Measurements from ENCODE around the gene RASSF10. TPM values are rescaled to one million over a fixed set of nuclear protein-coding genes. Genes with fewer than 3 reads are reported as not detected.

RASSF10 gene
- total and polyA plus RNA-seq, 2 donors (not counting 1 experiment from before 2014, with no cell fraction given) = not detected

- no peak overlapping the region for H3K4me3 ChIP-seq (ENCODE audit: control extremely low read depth in 1 of 5, extremely low read depth in 1 of 5, insufficient read depth in 1 of 5, low read depth in 2 of 5, low read length in 4 of 5)
- POLR2A ChIA-PET = no interaction called here
- WGBS (ENCODE audit: insufficient coverage) = no CpG with 5 or more reads among the region's 4 CpGs
- no peaks in the 10 kb centered on the region for H3K36me3 ChIP-seq (replicated peaks in 1 of 2; ENCODE audit: control extremely low read depth in 1 of 2, control insufficient read depth in 1 of 2, extremely low read depth in 1 of 2, insufficient read depth in 2 of 2, low read length in 1 of 2)
- TF ChIP-seq CTCF (IDR thresholded peaks at IDR 0.05) = no peak
- TF ChIP-seq EZH2 (IDR thresholded peaks at IDR 0.05; ENCODE audit: borderline replicate concordance, insufficient read depth, low read depth, low read length, poor library complexity, severe bottlenecking) = no peak
- no peaks in the 10 kb centered on the region for H3K4me1 ChIP-seq (ENCODE audit: control insufficient read depth in 2 of 2, insufficient read depth in 2 of 2, low read length in 2 of 2)
- no peak overlapping the region for H3K27ac ChIP-seq (ENCODE audit: low read length in 2 of 2)
- Mint-ChIP-seq H3K27ac (no peak overlapping the region), H3K4me1 (no peaks in the 10 kb centered on the region), H3K4me3 (no peak overlapping the region), H3K9me3 (ENCODE audit: insufficient read depth) (no peaks in the 10 kb centered on the region), H3K27me3 (peaks cover 19% of the 10 kb centered on the region)
- intact Hi-C loops (cut with micrococcal nuclease) = no loop called here
- ATAC-seq (ENCODE audit: low read depth) = no peak
- H4K20me1 ChIP-seq (ENCODE audit: control insufficient read depth, insufficient read depth, low read length, poor library complexity, severe bottlenecking) = no peaks in the 10 kb centered on the region
- DNase-seq = no peak
- CTCF ChIA-PET = no interaction called here
- H3K27me3 ChIP-seq (replicated peaks in 1 of 4; ENCODE audit: control extremely low read depth in 1 of 4, control insufficient read depth in 3 of 4, insufficient read depth in 4 of 4, low read length in 3 of 4) = peaks cover 0 to 3% (median 0%) of the 10 kb centered on the region in 4 experiments
- no peak overlapping the region for H3K4me2 ChIP-seq (replicated peaks; ENCODE audit: low read depth, low read length, poor library complexity, severe bottlenecking)
- H3K9ac ChIP-seq (ENCODE audit: low read length) = no peak overlapping the region
- no peaks in the 10 kb centered on the region for H3K9me3 ChIP-seq (ENCODE audit: control extremely low read depth in 1 of 3, control insufficient read depth in 2 of 3, insufficient read depth in 1 of 3, low read length in 2 of 3)
- no peak overlapping the region for H2AFZ ChIP-seq (ENCODE audit: insufficient read depth, low read depth, low read length, poor library complexity, severe bottlenecking)
- H3K79me2 ChIP-seq (ENCODE audit: control insufficient read depth, insufficient read depth, low read length) = no peaks in the 10 kb centered on the region
These were observed 10.2 kb downstream of the RASSF10 start for GRCh38 chr11:13019313-13019712.

DNA sequence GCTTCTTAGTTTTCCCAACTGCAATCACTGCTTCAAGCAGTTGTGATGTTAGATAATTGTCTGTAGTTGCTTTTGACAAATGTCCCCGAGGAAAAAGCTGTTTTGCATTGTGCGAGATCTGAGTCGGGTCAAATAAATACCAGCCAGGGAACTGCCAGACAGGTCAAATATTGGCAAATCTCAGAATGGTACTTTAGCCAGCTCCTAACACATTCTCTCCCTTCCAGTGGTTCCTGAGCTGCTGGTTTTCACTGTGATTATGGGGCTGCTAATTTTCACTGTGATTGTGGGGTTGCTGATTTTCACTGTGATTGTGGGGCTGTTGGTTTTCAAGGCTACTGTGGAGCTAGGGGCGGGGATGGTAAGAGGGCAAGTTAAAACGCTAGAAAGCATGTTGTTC, 14.3 kb downstream of the RASSF10 start:
- DNase-seq (no peak), ATAC-seq (ENCODE audit: low read depth) (no peak)
- Mint-ChIP-seq H3K27me3 (peaks cover 14% of the 10 kb centered on the region), H3K9me3 (ENCODE audit: insufficient read depth) (no peaks in the 10 kb centered on the region), H3K4me3 (no peak overlapping the region), H3K27ac (no peak overlapping the region), H3K4me1 (no peaks in the 10 kb centered on the region)
- ChIA-PET POLR2A (interaction anchor here (0.5 kb wide), 1 partner anchor 1500 kb away, joined by 4 read pairs; no protein-coding TSS in a partner anchor), CTCF (no interaction called here)
- Histone ChIP-seq H3K9ac (ENCODE audit: low read length) (no peak overlapping the region), H3K4me3 (ENCODE audit: control extremely low read depth in 1 of 5, extremely low read depth in 1 of 5, insufficient read depth in 1 of 5, low read depth in 2 of 5, low read length in 4 of 5) (no peak overlapping the region), H3K27ac (ENCODE audit: low read length in 2 of 2) (no peak overlapping the region), H2AFZ (ENCODE audit: insufficient read depth, low read depth, low read length, poor library complexity, severe bottlenecking) (no peak overlapping the region), H3K27me3 (replicated peaks in 1 of 4; ENCODE audit: control extremely low read depth in 1 of 4, control insufficient read depth in 3 of 4, insufficient read depth in 4 of 4, low read length in 3 of 4) (no peaks in the 10 kb centered on the region), H3K79me2 (ENCODE audit: control insufficient read depth, insufficient read depth, low read length) (no peaks in the 10 kb centered on the region), H3K36me3 (replicated peaks in 1 of 2; ENCODE audit: control extremely low read depth in 1 of 2, control insufficient read depth in 1 of 2, extremely low read depth in 1 of 2, insufficient read depth in 2 of 2, low read length in 1 of 2) (no peaks in the 10 kb centered on the region), H3K4me2 (replicated peaks; ENCODE audit: low read depth, low read length, poor library complexity, severe bottlenecking) (no peak overlapping the region), H4K20me1 (ENCODE audit: control insufficient read depth, insufficient read depth, low read length, poor library complexity, severe bottlenecking) (no peaks in the 10 kb centered on the region), H3K4me1 (ENCODE audit: control insufficient read depth in 2 of 2, insufficient read depth in 2 of 2, low read length in 2 of 2) (no peaks in the 10 kb centered on the region), H3K9me3 (ENCODE audit: control extremely low read depth in 1 of 3, control insufficient read depth in 2 of 3, insufficient read depth in 1 of 3, low read length in 2 of 3) (no peaks in the 10 kb centered on the region)
- intact Hi-C loops (cut with micrococcal nuclease) = no loop called here
- TF ChIP-seq CTCF (IDR thresholded peaks at IDR 0.05) = no peak
- no peak for TF ChIP-seq EZH2 (IDR thresholded peaks at IDR 0.05; ENCODE audit: borderline replicate concordance, insufficient read depth, low read depth, low read length, poor library complexity, severe bottlenecking)
- WGBS (ENCODE audit: insufficient coverage) = 92% methylated on average over 3 of the region's 5 CpGs

All from B cell (primary cell).